Stimulated activated naive CD8-positive, alpha-beta T cell treated with anti-CD3 and anti-CD28 coated beads, Interleukin-15, amount 100 ng/mL, for 72 hours (primary cell): Measurements from ENCODE around the gene AIG1.
"Not testable (repeated sequence)": the region's sequence is repeated elsewhere in the genome, so short reads cannot be mapped to it uniquely, and the experiment has no call there.

Experiments
- ATAC-seq: fragments of 150-1000 bp; cut with Tn5 transposase; 2 replicates; pipeline ENCODE4 v1.10.0; 2021; ENCODE audit warnings: mild to moderate bottlenecking, moderate library complexity
- DNase-seq, 2 donors: peaks; one replicate each; pipeline ENCODE4 v3.0.0; 2021 to 2022
- H3K27ac Mint-ChIP-seq, 2 donors: one replicate each; pipeline ENCODE4 v1.8.0; 2022; ENCODE audit warnings: mild to moderate bottlenecking in 2 of 2, mixed read lengths in 2 of 2, moderate library complexity in 2 of 2
- H3K27me3 Mint-ChIP-seq: one replicate; pipeline ENCODE4 v1.8.0; 2022; ENCODE audit warnings: mixed read lengths
- H3K4me1 Mint-ChIP-seq: one replicate; pipeline ENCODE4 v1.8.0; 2022; ENCODE audit warnings: mild to moderate bottlenecking, mixed read lengths
- H3K4me3 Mint-ChIP-seq, 2 donors: one replicate each; pipeline ENCODE4 v1.8.0; 2022; ENCODE audit warnings: mild to moderate bottlenecking in 2 of 2, mixed read lengths in 2 of 2, moderate library complexity in 1 of 2
- H3K9me3 Mint-ChIP-seq, 2 donors: one replicate each; pipeline ENCODE4 v1.8.0; 2022; ENCODE audit warnings: mixed read lengths in 2 of 2

The AIG1 gene

GRCh38 chr6:143271024-143271423 is 210.3 kb downstream of the AIG1 start:
- H3K4me3 Mint-ChIP-seq = no peak overlapping the region
- no peaks in the 10 kb centered on the region for H3K4me1 Mint-ChIP-seq
- no peaks in the 10 kb centered on the region for H3K27me3 Mint-ChIP-seq
- no peak overlapping the region for H3K27ac Mint-ChIP-seq
- DNase-seq (no peak), ATAC-seq (no peak)
- H3K9me3 Mint-ChIP-seq = peaks cover 11 to 19% of the 10 kb centered on the region in 2 donors

GRCh38 chr6:143276436-143276835 is 215.7 kb downstream of the AIG1 start:
- H3K9me3 Mint-ChIP-seq = peaks cover 11 to 19% of the 10 kb centered on the region in 2 donors
- no peaks in the 10 kb centered on the region for H3K27me3 Mint-ChIP-seq
- H3K4me3 Mint-ChIP-seq = no peak overlapping the region
- H3K4me1 Mint-ChIP-seq = peaks cover 5% of the 10 kb centered on the region
- no peak for DNase-seq
- peak overlapping the region in 1 of 2 donors; percentile 48 for H3K27ac Mint-ChIP-seq
- ATAC-seq = no peak

GRCh38 chr6:143279385-143279784 is 218.7 kb downstream of the AIG1 start:
- no peaks in the 10 kb centered on the region for H3K27me3 Mint-ChIP-seq
- peaks cover 5% of the 10 kb centered on the region for H3K4me1 Mint-ChIP-seq
- H3K4me3 Mint-ChIP-seq = no peak overlapping the region
- peak; percentile 50 for ATAC-seq
- H3K27ac Mint-ChIP-seq = no peak overlapping the region
- DNase-seq = peak; percentile 3 to 14
- H3K9me3 Mint-ChIP-seq = no peaks in the 10 kb centered on the region

- Mint-ChIP-seq H3K27me3 (no peaks in the 10 kb centered on the region), H3K9me3 (no peaks in the 10 kb centered on the region), H3K4me3 (no peak overlapping the region), H3K27ac (peak overlapping the region in 1 of 2 donors; percentile 56), H3K4me1 (no peaks in the 10 kb centered on the region)
- DNase-seq (no peak), ATAC-seq (no peak)
Measured at GRCh38 chr6:143283887-143284645, 223.4 kb downstream of the AIG1 start.

DNA sequence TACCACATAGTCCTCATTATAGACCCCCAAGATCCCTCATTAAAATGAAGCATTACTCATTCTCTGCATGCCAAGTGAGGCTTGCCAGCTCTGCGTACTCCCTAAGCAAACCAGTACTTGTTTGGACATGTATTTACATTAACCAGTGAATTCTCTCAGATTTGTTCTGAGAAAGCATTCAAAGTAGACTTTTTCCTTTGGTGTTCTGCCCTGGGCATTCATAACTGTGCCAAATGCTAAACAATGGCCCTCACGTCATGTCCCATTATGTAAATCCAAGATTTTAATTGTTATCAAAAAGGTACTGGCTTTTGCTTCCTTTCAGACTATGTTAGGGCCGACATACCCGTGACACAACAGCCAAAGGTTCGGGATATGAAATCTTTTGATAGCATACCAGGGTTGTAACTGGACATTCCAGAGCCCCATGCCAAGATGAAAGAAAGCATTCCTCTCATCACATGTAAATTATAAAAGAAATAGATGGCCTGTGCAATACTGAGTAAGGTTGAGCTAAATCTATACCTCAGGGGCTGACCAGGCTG is 225.6 kb downstream of the AIG1 start:
- no peak for DNase-seq
- Mint-ChIP-seq H3K27me3 (no peaks in the 10 kb centered on the region), H3K9me3 (no peaks in the 10 kb centered on the region), H3K27ac (no peak overlapping the region), H3K4me3 (no peak overlapping the region), H3K4me1 (no peaks in the 10 kb centered on the region)
- ATAC-seq = no peak

DNA sequence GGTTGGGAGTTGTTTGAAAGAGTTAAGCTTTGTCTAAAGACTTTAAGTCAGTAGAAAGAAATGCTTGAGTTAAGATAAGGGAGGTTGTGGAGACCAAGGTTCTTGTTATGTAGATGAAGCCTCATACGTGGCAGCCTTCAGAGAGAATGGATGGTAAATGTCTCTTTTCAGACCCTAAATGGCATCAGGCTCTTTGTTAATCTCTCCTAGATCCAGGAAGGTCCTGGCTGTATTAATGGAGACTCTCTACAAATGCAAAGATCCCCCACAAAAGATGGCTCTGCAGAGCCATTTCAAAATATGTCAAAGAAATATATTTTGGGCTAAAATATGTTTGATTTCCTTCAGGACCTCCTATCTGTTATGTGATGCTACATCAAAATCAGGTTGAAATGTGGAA is 228.2 kb downstream of the AIG1 start:
- ATAC-seq (no peak), DNase-seq (no peak)
- H3K27me3 Mint-ChIP-seq = no peaks in the 10 kb centered on the region
- no peak overlapping the region for H3K4me3 Mint-ChIP-seq
- no peaks in the 10 kb centered on the region for H3K4me1 Mint-ChIP-seq
- H3K9me3 Mint-ChIP-seq = no peaks in the 10 kb centered on the region
- H3K27ac Mint-ChIP-seq = no peak overlapping the region

DNA sequence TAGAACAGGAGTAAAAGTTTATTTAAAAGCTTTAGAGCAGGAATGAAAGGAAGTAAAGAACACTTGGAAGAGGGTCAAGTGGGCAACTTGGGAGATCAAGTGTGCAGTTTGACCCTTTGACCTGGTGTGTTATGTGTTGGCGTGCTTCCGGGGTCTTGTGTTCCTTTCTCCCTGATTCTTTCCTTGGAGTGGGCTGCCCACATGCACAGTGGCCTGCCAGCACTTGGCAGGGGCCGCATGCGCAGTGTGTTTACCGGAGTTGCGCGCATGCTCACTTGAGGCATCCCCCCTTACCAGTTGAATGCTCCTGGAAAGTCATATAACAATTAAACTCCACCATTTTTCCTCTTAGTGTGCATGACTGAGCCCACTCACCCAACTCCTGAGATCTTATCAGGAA is 229.5 kb downstream of the AIG1 start:
- Mint-ChIP-seq H3K4me3 (no peak overlapping the region), H3K9me3 (no peaks in the 10 kb centered on the region), H3K27ac (no peak overlapping the region), H3K27me3 (no peaks in the 10 kb centered on the region), H3K4me1 (no peaks in the 10 kb centered on the region)
- DNase-seq (no peak), ATAC-seq (no peak)

- Mint-ChIP-seq H3K27me3 (no peaks in the 10 kb centered on the region), H3K9me3 (peaks cover 8 to 10% of the 10 kb centered on the region in 2 donors), H3K27ac (no peak overlapping the region), H3K4me1 (no peaks in the 10 kb centered on the region), H3K4me3 (no peak overlapping the region)
- ATAC-seq (no peak), DNase-seq (no peak)
Measured at GRCh38 chr6:143293523-143293922, 232.8 kb downstream of the AIG1 start.

GRCh38 chr6:143294265-143294860 is 233.7 kb downstream of the AIG1 start:
- no peaks in the 10 kb centered on the region for H3K4me1 Mint-ChIP-seq
- H3K27me3 Mint-ChIP-seq = no peaks in the 10 kb centered on the region
- no peak for ATAC-seq
- no peak overlapping the region for H3K4me3 Mint-ChIP-seq
- H3K9me3 Mint-ChIP-seq = peaks cover 8 to 10% of the 10 kb centered on the region in 2 donors
- DNase-seq = no peak
- no peak overlapping the region for H3K27ac Mint-ChIP-seq

DNA sequence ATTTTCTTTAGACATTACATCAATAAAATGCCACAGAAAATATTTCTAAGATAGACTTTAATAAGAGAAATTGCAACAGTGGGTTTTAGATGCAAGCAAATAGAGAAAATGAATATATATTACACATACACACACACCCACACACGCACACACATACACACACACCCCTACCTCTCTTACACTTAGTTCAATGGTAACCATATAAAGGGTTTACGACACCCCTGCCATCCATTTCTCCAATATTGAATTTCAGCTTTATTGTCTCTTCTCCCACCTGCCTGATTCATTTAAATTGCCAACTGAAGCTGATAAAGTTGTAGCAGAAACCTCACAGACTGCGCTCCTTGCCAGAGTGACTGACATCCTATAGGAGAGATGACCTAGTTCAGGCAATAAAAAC is 235.2 kb downstream of the AIG1 start:
- H3K4me1 Mint-ChIP-seq = no peaks in the 10 kb centered on the region
- ATAC-seq = no peak
- peaks cover 8 to 10% of the 10 kb centered on the region in 2 donors for H3K9me3 Mint-ChIP-seq
- H3K4me3 Mint-ChIP-seq = no peak overlapping the region
- H3K27me3 Mint-ChIP-seq = no peaks in the 10 kb centered on the region
- H3K27ac Mint-ChIP-seq = no peak overlapping the region
- DNase-seq = no peak

DNA sequence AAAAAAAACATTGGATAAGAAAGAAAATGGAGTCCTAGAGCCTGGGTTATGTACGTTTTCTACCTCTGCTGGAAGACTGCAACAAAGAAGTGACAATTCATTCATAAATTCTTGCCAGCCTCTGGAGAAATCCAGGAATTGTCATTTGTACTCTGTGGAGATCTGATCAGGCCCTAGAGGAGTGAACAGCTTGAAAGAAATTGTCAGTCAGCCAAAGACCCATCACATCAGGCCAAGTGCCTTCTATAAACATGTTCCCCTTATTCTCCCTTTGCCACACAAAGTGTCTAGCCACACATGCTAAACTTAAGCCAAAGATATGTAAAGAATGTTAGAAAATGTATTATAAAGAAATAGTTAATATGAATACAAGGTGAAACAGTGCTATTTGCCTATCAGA is 237.4 kb downstream of the AIG1 start:
- DNase-seq = no peak
- no peak for ATAC-seq
- Mint-ChIP-seq H3K4me3 (no peak overlapping the region), H3K27me3 (no peaks in the 10 kb centered on the region), H3K27ac (no peak overlapping the region), H3K9me3 (peaks cover 10 to 12% of the 10 kb centered on the region in 2 donors), H3K4me1 (no peaks in the 10 kb centered on the region)

DNA sequence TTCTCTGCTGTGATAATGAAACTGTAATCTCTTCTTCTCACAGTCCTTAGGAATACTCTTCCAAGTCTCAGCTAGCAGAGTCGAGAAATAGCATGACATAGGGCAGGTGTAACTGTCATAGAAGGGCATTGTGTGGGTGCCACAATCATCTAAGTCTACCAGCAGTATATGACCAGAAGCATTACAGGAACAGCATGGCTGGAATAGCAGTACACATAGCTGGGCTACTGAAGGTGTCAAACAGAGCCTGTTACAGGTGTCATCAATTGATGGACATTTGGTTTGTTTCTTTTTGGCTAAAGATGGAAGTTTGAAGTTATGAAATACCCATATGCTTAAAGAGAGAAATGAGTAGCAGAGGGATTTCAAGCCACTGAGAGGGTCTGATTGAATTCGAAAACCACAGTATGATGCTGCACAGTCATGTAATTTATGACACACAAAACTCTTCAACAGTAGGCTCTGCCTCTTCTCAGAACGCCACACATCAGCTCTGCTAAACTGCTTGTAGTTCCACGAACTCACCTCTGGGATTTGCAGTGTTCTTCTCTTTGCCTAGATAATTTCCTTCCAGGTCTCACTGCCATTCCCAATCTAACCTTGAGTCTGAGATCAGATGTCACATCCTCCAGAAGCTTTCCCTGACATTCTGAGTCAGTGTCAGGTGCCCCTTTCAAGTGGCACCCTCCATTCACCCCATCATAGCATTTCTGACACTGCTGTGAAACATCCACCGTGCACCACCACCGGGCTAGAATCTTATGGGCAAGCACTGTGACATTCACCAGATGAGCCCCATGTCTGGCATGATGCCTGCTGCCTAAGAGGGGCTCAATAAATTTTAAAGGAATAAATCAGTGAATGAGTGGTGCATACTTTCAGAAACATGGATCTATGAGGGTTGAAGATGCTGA is 238.8 kb downstream of the AIG1 start:
- peak; percentile 74 for ATAC-seq
- H3K9me3 Mint-ChIP-seq = peaks cover 10 to 12% of the 10 kb centered on the region in 2 donors
- H3K27me3 Mint-ChIP-seq = no peaks in the 10 kb centered on the region
- DNase-seq = no peak
- H3K27ac Mint-ChIP-seq = no peak overlapping the region
- no peaks in the 10 kb centered on the region for H3K4me1 Mint-ChIP-seq
- H3K4me3 Mint-ChIP-seq = no peak overlapping the region

GRCh38 chr6:143301188-143301587 is 240.5 kb downstream of the AIG1 start:
- Mint-ChIP-seq H3K4me1 (no peaks in the 10 kb centered on the region), H3K27ac (no peak overlapping the region), H3K9me3 (peaks cover 12 to 17% of the 10 kb centered on the region in 2 donors), H3K27me3 (no peaks in the 10 kb centered on the region), H3K4me3 (no peak overlapping the region)
- no peak for ATAC-seq
- no peak for DNase-seq

DNA sequence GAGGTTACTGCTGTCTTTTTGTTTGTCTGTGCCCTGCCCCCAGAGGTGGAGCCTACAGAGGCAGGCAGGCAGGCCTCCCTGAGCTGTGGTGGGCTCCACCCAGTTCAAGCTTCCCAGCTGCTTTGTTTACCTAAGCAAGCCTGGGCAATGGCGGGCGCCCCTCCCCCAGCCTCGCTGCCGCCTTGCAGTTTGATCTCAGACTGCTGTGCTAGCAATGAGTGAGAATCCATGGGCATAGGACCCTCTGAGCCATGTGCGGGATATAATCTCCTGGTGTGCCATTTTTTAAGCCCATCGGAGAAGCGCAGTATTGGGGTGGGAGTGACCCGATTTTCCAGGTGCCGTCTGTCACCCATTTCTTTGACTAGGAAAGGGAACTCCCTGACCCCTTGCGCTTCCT is 247.1 kb downstream of the AIG1 start:
- not testable (repeated sequence) for H3K4me3 Mint-ChIP-seq, ATAC-seq, H3K4me1 Mint-ChIP-seq, DNase-seq, H3K27ac Mint-ChIP-seq, H3K27me3 Mint-ChIP-seq
- H3K9me3 Mint-ChIP-seq = peaks cover 14 to 22% of the 10 kb centered on the region in 2 donors

- DNase-seq (no peak), ATAC-seq (no peak)
- Mint-ChIP-seq H3K4me3 (no peak overlapping the region), H3K27ac (no peak overlapping the region), H3K27me3 (no peaks in the 10 kb centered on the region), H3K9me3 (peaks cover 35 to 52% of the 10 kb centered on the region in 2 donors), H3K4me1 (no peaks in the 10 kb centered on the region)
Measured at GRCh38 chr6:143313163-143313562, 252.5 kb downstream of the AIG1 start.
